GM12872 (cell line): ENCODE measurements around the gene LSR.

Source experiments
- CTCF ChIP-seq: IDR thresholded peaks from 3 replicates; pipeline ENCODE4 v1.5.1; 2011; ENCODE audit warnings: low read depth, mild to moderate bottlenecking, low read length, moderate library complexity; ENCODE audit not compliant: insufficient read depth

The LSR gene

DNA sequence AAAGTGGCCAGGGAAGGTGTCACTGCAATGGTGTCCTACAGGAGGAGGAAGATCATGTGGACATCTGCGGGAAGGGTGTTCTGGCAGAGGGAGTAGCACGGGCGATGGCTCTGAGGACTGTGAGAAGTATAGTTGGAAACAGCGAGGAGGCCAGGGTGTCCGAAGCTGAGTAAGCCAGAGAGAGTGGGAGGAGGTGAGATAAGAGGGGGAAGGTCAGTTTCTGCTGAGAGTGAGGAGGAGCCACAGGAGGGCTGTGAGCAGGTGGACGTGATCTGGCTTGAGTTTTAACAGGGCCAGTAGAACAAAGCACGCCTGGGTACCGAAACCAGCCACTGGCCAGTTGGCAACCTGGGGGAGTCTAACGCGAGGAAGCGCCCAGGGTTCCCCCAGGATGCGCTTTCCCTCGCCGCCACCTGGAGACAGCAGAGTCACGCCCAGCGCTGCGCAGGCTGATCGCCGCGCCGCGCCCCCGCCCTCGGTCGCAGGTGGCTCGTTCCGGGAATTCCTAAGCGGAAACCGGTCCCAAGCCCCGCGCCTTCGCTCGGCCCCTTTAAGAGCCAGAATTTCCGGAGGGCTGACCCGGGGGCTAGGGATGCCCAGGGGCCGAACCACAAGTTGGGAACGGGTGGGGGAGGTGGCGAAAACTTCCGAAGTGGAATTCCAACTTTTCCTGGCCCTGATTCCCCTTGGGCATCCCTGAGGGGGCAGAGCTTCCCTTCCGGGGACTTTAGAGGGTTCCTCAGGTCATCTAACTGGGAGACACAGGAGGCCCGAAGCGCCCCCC, 1.1 kb upstream of the LSR start:
- TF ChIP-seq CTCF = peak; percentile 75

DNA sequence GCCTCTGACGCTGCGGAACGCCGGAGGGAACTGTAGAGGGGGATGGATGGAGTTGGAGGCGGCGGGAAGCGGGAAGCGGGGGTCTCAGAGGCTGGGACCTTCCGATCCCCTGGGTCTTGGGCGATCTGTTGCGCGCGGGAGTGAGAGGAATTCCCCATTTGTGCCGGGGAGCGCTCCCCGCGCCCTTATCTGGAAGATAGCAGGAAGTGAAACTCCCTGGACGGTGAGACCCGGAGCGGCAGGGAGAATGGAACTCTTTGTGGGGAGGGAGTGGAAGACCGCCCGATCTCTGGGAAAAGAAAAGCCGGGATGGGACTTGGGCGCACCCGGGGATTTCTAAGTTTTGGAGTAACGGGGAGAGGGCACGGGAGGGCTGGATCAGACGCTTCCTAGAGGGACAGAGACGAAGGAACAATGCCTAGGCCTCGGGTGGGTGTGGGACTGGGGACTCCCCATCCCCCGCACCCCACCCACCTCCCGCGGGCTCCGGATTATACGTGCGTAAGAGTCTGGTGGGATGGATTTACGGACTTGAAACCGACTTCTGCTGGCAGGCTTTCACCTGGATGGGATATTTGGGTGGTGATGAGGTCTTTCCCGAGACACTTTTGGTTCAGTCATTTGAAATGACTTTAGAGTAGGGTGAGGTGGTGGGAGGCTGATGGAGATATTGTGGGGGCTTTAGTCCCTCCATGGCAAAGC, 495 bp downstream of the LSR start:
- TF ChIP-seq CTCF = no peak

DNA sequence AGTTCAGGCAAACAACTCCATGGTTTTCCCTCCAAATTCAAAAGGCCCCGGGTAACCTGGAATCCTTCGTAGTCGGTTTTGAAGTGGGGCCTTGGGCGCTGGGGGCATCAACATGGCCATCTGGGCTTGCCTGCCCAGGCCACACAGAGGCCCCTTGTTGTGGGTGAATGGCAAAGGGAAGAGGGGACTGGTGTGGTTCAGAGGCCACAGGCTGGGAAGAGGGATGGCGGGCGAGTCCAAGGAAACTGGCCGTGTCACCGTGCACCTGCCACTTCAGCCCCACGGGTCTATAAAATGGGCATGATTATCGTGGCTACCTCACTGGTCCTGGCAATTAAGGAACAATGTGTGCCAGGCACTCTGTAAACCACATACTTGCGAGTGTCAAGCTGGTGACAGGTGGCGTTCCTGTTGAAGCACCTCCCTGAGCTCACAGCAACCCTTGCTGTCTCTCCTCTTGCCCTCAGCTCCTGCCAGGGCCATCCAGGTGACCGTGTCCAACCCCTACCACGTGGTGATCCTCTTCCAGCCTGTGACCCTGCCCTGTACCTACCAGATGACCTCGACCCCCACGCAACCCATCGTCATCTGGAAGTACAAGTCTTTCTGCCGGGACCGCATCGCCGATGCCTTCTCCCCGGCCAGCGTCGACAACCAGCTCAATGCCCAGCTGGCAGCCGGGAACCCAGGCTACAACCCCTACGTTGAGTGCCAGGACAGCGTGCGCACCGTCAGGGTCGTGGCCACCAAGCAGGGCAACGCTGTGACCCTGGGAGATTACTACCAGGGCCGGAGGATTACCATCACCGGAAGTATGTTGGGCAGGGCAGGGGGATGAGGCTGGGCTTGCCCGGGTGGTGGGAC, 1.3 kb downstream of the LSR start:
- TF ChIP-seq CTCF = no peak

DNA sequence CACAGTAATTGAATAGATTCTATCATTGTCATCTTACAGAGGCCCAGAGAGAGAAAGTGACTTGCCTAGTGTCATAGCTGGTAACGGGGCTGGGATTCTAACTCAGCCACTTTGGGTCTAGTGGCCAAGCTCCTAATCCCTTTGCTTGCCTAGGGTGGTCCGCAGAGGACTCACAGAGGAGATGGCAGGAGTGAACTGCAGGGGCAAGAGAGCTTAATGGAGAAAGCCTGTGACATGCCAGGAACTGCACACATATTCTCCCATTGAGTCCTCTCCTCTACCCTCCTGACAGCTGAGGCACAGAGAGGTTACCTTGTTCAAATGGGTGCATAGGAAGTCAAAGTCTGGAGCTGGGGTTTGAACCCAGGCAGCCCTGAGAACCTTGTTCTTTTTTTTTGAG, 2.7 kb downstream of the LSR start:
- no peak for TF ChIP-seq CTCF

- no peak for TF ChIP-seq CTCF
Observed at GRCh38 chr19:35253316-35254286, 4.8 kb downstream of the LSR start.

GRCh38 chr19:35254341-35255297, 5.8 kb downstream of the LSR start:
- no peak for TF ChIP-seq CTCF
